Muscle of back (tissue), 11 donors: Measurements from ENCODE around the gene HFM1. TPM values are rescaled to one million over a fixed set of nuclear protein-coding genes. Genes with fewer than 3 reads are reported as not detected.
"Not testable (repeated sequence)": the region's sequence is repeated elsewhere in the genome, so short reads cannot be mapped to it uniquely, and the experiment has no call there.

Experiments used
- DNase-seq, 3 donors: peaks; one replicate each; pipeline versions ENCODE4 v3.0.0 to v3.0.0-alpha.2; 2013
- polyA plus RNA-seq, 10 donors: library from polyadenylated mRNA; unstranded; fragments of 120-200 nt; gene quantifications; one replicate each; pipeline ENCODE4 v1.2.1, GENCODE V29; 2013; ENCODE audit not compliant: insufficient read length in 10 of 10

Gene HFM1
- polyA plus RNA-seq, 10 donors, result 1.2 to 3.8 (median 2.3) TPM

DNA sequence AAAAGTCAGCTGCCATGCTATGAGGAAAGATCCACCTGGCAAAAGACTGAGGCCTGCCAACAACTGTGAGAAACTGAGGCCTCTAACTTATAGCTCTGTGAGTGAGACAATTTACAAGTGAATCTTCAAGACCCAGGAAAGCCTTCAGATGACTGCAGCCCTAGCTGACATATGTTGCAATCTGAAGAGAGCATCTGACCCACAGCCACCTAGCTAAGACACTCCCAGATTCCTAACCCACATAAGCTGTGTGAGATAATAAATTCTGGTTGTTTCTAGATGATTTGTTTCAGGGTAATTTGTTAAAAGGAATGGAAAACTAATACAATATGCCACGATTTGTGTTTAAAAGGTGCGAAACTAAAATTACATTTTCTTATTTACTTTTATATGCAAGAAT lies 55.1 kb downstream of the HFM1 start:
- DNase-seq, result no peak

DNA sequence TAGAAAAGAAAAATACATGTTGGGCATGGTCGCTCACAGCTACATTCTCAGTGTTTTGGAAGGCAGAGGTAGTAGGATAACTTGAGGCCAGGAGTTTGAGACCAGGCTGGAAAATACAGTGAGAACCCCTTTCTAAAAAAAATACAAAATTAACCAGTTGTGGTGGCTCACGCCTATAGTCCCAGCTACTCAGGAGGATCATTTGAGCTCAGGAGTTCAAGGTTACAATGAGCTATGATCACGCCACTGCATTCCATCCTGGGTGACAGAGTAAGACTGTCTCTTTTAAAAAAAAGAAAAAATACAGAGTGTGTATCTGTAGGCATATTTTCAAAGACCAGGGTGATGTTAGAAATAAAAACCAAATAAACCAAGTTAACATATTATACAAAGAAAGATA lies 57.8 kb downstream of the HFM1 start:
- no peak for DNase-seq

DNA sequence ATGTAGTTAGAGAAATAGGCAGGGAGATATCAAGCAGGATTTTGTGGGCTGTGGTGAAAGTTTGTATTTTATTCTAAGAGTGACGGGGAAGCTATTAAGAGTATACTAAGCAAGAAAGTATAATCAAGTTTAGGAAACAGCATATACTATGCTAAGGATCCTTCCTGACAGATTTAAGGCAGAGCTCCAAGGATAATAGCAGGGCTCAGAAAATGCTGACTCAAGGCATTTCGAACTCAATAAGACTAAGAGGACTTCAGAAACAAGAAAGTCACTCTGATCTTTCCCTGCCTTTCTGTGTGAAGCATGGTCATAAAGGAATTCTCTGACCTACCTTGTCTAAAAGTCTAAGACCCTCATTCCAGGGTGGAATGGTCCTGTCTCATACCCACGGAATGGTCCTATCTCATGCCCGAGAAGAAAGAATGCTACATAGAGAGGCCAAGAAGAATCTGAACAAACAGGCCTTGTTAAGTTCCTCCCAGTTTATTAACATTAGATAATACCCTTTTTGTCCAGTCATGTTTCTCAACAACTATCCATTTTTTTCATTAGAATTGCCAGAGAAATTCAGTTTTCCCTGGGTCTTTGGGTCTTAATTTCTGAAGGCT lies 59.1 kb downstream of the HFM1 start:
- no peak for DNase-seq

DNA sequence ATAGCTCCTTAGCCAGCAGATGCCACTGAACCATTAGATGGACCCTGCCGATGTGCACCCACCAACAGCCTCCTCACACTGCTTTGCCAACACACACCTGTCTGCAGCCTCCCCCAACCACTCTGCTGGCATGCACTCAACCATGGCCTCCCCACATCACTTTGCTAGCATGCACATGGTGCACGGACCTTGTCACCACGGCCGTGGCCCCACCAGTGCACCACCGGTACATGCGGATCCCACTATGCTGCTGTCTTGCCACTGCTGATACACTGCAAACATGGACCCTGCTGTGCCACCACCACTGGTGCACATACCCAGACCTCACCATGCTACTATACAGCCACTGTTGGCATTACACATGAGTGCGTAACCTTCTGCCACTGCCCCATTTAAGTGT lies 66.1 kb downstream of the HFM1 start:
- no peak for DNase-seq

DNA sequence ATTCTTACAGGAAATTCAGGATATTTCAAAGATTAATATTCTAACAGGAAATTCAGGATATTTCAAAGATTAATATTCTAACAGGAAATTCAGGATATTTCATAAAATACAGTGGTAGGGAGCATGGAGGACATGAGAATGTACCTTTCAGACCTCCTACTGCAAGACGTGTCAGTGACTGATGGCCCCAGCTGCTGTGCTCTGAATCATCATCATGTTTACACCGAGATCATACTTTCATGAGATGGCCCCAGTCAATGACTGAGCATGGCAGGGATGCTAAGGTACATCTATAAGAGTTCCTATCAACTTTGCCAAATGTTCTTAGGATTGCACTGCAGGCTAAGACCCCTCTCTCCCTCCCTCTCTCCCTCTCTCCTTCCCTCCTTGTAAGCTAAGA lies 69.0 kb downstream of the HFM1 start:
- no peak for DNase-seq

DNA sequence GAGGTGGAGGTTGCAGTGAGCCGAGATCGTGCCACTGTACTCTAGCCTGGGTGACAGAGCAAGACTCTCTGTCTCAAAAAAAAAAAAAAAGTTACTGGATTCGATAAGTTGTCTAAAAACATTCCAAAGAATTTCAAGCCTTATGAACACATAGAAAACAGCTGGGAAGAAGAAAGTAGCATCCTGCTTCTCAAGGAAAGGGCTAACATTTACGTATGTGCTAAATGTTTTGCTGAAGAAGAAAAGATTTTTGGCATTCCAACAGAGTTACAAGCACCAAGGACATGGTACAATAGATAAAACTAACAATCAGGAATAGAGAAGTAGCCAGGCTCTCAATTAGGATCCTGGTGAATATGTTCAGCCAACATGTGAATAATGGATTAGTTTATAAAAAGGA lies 69.8 kb downstream of the HFM1 start:
- no peak for DNase-seq

DNA sequence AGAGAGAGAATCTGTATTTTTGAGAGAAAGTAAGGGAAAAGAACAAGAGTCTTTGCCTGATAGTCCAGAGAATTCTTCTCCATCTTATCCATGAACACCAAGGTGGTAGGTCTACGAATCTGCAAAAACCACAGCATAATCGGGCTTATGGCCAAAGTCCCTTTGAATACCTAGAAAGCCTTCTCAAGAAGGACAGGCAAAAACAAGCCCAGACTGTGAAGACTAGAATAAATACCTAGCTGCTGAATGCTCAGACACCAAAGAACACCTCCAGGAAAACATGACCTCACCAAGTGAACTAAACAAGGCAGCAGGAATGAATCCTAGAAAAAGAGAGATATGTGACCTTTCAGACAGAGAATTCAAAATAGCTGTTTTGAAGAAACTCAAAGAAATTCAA lies 79.2 kb downstream of the HFM1 start:
- DNase-seq, result no peak

DNA sequence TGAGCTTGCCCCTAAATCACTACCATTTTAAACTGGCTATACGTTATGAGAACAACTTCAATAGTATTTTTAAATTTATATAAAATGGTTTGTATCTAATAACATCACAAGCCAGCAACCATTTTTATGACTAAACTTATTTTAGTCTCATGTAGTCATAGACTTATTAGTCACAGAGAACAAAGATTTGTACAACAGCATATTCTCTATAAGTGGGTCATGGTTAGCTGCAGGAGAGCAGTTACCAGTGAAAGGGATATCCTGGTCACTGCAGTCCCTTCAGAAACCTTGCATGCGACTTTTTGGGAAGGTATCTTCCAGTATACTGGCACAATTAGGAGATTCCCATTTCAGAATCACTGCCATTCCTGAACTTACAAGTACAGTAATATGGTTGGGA lies 90.0 kb downstream of the HFM1 start:
- DNase-seq, result no peak

DNA sequence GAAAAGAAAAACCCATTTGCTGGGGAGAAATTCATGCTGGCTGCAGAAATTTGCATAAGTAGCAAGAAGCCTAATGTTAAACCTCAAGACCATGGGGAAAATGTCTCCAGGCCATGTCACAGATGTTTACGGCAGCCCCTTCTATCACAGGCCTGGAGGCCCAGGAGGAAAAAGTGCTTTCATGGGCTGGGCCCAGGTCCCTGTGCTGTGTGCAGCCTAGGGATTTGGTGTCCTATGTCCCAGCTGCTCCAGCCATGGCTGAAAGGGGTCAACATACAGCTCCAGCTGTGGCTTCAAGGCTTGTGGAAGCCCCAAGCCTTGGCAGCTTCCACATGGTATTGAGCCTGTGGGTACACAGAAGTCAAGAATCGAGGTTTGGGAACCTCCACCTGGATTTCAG lies 93.0 kb downstream of the HFM1 start:
- DNase-seq, result no peak

DNA sequence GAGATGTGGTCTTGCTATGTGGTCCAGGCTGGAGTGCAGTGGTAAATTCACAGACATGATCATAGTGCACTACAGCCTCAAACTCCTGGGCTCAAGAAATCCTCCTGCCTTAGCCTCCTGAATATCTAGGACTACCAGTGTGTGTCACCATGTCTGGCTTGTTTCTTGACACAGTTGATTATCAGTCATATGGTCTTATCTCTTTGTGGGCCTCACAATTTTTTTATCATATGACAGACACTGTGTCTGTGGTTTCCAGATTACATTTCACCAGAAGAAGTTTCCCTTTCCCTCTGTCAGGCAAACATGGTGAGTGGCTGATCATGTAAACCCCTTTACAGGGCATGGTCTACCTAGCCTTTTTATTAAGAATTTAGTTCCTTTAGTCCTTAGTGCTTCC lies 96.1 kb downstream of the HFM1 start:
- no peak for DNase-seq

DNA sequence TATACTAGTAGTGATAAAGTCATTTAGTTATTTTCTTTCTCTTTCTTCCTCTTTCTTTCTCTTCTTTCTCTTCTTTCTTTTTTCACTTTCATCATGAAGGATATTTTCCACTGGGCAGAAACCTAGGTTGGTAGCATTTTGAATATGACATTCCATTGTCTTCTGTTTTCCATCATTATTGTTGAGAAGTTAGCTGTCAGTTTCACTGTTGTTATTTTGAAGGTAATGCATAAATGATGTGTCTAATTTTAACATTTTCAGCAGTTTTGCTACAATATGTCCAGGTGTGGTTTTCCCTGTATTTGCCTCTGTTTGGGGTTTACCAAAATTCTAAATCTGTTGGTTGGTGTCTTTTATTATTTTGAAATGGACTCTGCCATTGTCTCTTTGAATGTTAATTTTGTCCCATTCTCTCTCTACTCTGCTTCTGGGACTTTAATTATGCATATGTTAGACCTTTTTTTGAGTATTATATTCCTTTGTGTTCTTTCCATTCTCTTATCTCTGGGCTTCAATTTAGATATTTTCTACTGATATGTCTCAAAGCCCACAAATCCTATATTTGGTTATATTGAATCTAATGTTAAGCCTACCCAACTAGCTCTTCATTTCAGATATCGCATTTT lies 96.7 kb downstream of the HFM1 start:
- DNase-seq, result no peak

DNA sequence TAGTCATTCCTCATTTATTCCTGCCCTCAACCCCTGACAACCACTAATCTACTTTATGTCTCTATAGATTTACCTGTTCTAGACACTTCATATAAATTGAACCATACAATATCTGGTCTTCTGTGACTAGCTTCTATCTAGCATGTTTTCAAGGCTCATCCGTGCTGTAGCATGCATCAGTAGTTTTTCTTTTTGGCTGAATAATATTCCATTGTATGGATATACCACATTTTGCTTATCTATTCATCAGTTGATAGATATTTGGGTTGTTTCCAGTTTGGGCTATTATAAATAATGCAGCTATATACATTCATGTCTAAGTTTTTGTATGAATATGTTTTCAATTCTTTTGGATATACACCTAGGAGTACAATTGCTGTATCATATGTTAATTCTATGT lies 101.5 kb downstream of the HFM1 start:
- DNase-seq, result no peak

DNA sequence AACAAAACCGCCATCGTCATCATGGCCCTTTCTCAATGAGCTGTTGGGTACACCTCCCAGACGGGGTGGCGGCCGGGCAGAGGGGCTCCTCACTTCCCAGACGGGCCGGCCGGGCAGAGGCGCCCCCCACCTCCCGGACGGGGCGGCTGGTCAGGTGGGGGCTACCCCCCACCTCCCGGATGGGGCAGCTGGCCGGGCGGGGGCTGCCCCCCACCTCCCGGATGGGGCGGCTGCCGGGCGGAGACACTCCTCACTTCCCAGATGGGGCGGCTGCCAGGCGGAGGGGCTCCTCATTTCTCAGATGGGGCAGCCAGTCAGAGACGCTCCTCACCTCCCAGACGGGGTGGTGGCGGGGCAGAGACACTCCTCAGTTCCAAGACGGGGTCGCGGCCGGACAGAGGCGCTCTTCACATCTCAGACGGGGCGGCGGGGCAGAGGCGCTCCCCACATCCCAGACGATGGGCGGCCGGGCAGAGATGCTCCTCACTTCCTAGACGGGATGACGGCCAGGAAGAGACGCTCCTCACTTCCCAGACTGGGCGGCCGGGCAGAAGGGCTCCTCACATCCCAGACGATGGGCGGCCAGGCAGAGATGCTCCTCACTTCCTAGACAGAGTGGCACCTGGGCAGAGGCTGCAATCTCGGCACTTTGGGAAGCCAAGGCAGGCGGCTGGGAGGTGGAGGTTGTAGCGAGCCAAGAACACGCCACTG lies 115.6 kb downstream of the HFM1 start:
- DNase-seq, result not testable (repeated sequence)

DNA sequence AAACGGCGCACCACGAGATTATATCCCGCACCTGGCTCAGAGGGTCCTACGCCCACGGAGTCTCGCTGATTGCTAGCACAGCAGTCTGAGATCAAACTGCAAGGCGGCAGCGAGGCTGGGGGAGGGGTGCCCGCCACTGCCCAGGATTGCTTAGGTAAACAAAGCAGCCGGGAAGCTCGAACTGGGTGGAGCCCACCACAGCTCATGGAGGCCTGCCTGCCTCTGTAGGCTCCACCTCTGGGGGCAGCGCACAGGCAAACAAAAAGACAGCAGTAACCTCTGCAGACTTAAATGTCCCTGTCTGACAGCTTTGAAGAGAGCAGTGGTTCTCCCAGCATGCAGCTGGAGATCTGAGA lies 117.7 kb downstream of the HFM1 start:
- not testable (repeated sequence) for DNase-seq

DNA sequence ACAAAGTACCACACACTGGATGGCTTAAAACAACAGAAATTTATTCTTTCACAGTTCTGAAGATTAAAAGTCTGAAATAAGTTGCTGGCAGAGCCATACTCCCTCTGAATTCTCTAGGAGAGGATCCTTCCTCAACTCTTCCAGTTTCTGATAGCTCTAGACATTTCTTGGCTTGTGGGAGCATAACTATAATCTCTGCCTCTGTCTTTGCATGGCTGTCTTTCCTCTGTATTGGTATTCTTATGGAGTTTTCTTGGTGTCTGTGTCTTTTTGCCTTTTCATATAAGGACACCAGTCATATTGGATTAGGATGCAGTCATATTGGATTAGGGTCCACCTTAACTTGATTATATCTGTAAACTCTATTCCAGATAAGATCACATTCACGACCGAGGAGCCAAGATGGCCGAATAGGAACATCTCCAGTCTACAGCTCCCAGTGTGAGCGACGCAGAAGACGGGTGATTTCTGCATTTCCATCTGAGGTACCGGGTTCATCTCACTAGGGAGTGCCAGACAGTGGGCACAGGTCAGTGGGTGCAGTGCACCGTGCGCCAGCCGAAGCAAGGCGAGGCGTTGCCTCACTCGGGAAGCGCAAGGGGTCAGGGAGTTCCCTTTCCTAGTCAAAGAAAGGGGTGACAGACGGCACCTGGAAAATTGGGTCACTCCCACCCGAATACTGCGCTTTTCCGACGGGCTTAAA lies 118.2 kb downstream of the HFM1 start:
- not testable (repeated sequence) for DNase-seq

DNA sequence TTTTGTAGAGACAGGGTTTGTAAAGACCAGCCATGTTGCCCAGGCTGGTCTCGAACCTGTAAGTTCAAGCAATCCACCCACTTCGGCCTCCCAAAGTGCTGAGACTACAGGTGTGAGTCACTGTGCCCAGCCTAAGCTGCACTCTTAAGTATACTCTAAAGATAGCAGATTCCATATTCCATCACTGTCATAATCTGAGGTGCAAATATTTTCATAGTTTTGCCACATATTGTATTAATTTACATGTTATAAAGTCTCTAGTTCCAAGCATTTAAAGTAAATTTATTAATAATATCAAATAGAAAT lies 121.3 kb downstream of the HFM1 start:
- no peak for DNase-seq

DNA sequence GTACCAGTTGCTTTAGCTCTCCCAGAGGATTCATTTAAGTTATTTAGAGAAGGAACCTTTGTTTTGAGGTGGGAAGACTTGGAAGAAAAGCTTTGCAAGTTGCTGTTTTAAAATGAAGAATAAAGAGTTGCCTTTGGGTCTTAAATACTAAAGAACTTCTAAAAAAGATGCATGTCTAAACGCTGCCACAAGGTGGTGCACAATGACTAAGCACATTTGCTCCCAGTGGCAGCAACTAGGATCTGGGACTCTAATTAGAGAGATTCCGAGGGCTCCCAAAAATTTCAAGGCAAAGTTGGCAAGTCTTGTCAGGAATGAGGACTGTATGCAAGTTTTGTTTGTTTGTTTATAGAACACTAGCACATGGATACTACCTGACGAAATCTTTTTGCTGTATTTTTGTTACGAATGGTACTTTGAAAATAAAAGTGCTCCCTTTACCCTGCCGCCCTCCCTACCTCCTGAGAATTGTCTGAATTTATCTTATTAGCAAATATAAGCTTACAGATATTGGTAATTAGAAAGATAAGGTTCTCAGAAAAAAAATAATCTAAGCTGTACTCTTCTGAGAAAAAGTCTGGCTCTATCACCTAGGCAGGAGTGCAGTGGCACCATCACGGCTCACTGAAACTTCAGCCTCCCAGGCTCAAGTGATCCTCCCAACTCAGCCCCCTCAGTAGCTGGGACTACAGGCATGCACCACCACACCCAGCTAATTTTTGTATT lies 121.8 kb downstream of the HFM1 start:
- peak; percentile 65 to 81 (median 74) for DNase-seq

DNA sequence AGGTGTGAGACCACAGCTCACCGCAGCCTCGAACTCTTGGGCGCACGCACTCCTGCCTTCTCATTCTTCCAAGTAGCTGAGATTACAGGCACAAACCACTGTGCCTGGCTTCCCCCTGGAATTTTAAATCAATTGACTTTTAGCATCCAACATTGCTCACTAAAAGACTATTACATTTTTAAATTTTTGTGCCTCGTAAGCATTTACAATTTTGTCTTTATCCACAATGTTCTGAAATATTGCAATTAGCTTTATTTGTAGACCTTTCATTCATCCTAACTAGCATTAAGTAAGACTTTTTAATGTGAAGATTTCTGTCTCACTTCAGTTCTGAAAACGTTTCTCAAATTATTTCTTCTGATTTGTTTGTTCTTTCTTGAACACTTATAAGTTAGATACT lies 122.9 kb downstream of the HFM1 start:
- DNase-seq, result no peak

DNA sequence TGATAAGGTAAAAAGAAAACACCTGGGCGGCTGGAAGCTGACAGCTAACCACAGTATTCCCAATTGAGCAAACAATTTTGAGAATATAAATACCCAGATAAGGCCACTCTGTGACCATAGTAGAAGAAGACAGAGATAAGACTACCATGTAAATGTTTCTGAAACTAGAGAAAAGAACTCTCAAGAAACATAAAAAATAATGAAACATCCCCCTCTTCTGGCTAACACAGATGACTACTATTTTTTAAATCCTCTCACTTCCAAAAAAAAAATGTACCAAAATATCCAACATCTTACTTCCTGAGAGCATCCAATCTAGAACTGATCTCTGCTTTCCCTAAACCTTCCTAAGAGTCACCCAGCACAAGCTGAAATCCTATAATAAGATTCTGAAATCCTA lies 125.9 kb downstream of the HFM1 start:
- DNase-seq, result peak; percentile 5 to 36 (median 16)

DNA sequence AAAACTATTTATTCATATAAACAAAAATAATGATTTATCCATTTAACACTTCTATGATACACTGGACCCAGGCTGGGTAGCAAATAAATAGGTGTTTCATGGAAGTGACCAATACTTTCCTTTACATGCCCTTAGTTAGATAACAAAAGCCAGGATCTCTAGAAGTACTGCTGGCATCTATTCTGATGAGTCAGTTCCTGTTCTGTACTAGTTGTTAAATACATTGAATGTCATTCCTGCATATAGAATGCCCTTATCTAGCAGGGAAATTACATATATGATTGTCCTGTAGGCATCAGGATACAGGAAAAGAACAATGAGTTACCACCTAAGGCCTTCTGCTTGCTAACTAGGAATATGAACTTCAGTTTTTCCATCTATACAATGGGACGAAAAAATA lies 130.8 kb downstream of the HFM1 start:
- DNase-seq, result no peak

DNA sequence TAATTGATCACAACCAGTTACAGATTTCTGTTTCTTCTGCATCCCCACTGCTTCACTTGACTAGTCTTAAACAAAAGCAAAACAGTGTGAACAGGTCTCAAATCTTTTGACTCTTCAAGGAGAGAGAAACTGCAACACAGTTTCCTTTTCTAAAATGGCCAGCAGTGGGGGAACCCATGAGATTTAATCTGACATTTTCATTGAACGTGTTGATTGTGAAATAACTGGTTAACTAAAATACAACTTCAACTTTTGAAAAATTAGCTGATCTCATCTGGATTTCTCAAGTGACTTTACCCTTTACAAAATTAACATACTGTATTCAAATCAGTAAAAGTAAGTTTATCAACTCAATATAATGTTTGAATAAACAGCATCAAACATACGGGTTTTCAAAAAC lies 143.0 kb downstream of the HFM1 start:
- DNase-seq, result no peak

DNA sequence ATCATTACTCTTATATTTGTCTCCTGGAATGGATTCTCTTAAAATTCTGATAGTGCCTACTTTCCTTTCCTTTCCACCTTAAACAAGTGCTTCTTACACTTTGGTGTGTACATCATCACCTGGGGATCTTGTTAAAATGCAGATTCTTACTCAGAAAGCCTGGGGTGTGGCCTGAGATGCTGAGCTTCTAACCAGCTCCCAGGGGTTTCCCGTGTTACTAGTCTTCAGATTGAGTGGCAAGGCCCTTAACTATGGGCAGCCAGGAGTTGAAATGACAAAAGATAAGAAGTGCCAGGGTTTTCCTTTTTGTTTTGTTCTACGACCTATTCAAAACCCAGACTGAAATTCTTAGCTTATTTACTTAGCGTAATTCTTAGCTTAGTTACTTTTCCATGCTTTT lies 159.2 kb downstream of the HFM1 start:
- no peak for DNase-seq

DNA sequence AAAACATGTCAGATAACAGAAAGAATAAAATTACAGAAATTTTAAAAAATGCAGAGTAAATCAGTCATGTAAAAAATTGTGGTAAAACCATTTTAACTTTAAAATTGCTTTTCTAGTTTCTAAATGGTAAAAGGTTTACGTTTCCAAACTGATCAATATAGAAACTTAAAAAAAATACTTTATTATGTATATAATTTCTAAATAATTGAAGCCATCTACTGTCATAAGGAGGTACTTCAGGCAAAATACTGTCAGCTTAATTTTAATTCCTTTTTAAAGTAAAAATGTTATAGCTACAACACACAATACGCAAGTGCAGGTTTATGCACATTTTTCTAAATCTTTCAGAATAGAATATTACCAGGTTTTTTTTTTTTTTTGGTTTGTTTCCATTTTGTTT lies 159.9 kb downstream of the HFM1 start:
- no peak for DNase-seq
